ENCODE data around the gene RPL12.

RPL12 gene

GRCh38 chr9:127402401-127403090 lies 48.7 kb downstream of the RPL12 start:
- no peak for DNase-seq

GRCh38 chr9:127399736-127400269 lies 51.4 kb downstream of the RPL12 start:
- DNase-seq = no peak

- DNase-seq = no peak
These were observed 52.3 kb downstream of the RPL12 start for GRCh38 chr9:127398715-127399400.

GRCh38 chr9:127398275-127398647 lies 52.9 kb downstream of the RPL12 start:
- no peak for DNase-seq
